ENCODE measurements around the gene MPP2.
"Not testable (repeated sequence)": the region's sequence is repeated elsewhere in the genome, so short reads cannot be mapped to it uniquely, and the experiment has no call there.

MPP2 gene

DNA sequence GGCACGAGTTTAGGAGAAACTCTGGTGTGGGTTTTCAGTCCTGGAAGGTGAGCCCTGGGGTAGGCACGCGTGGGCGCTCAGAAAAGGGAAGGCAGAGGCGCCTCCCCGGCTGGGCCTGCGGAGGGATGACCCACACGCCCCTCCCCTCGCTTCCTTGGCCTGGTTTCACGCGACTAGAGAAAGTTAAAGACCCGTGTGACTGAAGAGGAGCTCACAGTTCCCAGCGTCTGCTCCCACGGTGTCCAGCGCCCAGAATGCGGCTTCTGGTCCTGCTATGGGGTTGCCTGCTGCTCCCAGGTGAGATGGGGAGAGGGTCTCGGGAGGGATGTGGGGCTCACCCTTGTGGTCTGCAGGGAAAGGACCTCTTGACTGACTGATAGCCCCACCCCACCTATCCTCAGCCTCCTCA, 60.4 kb downstream of the MPP2 start, which contains the start of gene CD300LG:
CD300LG (plus strand) TSS at position 214 of the 409 bp plus-strand sequence; CDS start at position 255, 41 bp downstream.
- DNase-seq (ENCODE audit: low read depth in 2 of 2) = no peak

DNA sequence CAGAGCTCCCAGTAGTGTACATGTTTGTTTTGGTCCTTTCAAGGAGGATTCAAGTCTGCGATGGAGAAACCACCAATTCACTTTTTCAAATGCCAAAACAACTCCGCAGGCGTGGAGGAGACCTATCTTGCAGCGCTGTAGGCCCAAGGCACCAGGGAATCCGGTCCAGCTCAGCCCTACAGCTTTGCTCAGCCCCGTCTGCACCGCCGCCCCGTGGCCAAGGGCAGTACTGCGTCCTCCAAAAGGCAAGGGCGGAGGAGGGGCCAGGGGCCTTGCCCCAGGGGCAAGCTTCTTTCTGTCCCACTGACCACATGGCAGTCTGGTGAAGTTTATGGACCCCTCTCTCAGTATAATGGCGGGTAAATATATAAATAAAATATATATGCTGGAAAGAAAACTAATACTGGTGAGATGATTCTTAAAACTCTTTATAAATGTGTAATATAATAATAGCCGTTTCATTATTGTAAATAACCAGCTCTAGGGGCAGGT, 61.1 kb downstream of the MPP2 start:
- DNase-seq (ENCODE audit: low read depth in 2 of 2) = peak; percentile 37 to 43

DNA sequence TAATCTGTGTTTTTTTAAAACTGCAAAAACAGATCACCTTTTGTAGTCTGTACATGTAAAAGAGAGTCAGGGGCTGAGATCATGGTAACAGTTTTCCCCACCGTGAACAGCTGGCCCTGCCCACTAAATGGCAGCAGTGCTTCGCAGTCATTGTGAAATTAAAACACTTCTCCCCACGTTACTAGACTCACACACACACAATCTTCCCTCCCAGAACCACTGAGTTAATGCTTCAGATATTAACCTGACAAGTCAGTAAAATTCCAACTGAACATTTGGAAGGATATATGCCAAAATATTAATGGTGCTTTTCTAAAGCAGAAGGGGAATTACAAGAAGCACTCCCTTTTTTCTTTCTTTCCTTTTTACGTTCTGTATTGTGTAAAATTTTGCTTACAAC, 61.6 kb downstream of the MPP2 start:
- DNase-seq (ENCODE audit: low read depth in 2 of 2) = no peak

DNA sequence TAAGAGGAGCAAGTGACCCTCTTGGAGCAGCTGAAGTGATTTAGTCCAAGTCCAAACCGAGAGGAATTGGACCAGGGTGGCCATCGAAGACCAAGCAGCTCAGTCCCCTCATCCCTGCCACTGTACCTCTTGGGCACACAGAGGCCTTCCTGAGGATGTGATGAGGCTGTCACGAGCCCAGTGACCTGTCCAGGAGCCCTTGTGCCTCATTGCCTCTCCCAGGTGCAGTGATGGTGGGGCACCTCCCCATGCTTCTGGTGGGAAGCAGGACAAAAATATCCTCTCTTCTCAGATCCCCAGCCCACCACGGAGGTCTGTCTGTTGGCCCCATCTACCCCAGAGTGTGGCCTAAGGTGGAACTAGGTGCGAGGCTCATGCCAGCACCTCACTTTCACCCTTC, 63.1 kb downstream of the MPP2 start:
- DNase-seq (ENCODE audit: low read depth in 2 of 2) = no peak

DNA sequence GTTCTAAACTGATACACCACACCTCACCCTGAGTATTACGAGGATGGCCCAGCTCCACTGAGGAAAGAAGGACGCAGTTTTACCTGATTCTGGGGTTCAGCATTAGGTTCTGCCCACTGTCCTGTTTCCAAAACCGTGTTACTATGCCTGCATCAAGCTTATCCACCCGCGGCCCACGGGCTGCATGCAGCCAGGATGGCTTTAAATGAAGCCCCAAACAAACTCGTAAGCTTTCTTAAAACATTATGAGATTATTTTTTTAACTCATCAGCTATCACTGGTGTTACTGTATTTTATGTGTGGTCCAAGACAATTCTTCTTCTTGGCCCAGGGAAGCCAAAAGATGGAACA, 64.4 kb downstream of the MPP2 start:
- DNase-seq (ENCODE audit: low read depth in 2 of 2) = no peak

DNA sequence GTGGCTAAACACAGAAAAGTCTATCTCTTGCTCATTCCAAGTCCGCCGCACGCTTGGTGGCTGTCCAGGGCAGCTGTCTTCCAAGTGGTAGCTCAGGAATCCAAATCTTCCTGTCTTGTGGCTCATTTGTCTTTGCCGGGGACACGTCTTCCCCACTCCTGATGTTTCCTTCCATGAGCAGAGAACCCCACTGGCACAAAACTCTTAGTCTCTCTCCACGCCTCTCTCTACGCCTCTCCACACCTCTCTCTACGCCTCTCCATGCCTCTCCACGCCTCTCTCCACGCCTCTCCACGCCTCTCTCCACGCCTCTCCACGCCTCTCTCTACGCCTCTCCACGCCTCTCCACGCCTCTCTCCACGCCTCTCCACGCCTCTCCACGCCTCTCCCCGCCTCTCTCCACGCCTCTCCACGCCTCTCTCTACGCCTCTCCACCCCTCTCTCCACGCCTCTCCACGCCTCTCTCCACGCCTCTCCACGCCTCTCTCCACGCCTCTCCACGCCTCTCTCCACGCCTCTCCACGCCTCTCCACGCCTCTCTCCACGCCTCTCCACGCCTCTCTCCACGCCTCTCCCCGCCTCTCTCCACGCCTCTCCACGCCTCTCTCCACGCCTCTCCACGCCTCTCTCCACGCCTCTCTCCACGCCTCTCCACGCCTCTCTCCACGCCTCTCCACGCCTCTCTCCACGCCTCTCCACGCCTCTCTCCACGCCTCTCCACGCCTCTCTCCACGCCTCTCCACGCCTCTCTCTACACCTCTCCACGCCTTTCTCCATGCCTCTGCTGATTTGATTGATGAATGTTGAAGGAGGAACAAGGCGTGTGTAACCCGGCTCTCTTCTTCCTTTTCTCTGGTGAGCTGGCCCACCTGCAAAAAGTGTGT, 65.0 kb downstream of the MPP2 start:
- not testable (repeated sequence) for DNase-seq (ENCODE audit: low read depth in 2 of 2)

DNA sequence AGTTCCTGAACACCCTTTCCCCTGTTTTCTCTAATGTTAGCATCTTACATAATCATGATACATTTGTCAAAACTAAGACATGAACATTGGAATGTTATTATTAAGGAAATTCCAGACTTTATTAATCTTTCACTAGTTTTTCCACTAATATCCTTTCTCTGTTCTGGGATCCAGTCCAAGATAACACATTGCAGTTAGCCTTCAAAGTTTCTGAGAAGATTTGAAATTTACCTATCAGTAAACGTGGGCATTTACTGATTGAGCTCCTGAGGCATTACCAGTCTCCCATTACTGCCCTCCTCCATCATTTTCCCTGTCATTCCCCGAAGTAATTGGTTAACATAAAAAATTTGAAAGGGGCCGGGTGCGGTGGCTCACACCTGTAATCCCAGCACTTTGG, 66.1 kb downstream of the MPP2 start:
- DNase-seq (ENCODE audit: low read depth in 2 of 2) = no peak

DNA sequence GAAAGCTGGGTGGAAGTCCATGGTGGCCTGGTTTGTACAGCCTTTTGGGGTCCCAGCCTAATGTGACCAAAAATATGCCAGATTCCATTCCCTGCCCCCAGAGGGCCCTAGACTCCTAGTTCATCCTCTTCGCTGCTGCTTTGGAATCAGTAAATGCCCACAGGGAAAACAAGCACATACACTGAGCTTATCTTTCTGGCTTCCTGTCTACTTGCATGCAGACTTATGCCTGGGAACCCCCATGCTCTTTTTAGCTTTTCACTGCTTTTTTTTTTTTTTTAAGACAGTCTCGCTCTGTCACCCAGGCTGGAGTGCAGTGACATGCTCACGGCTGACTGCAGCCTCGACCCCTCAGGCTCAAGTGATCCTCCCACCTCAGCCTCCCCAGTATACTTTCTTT, 66.5 kb downstream of the MPP2 start:
- no peak for DNase-seq (ENCODE audit: low read depth in 2 of 2)

DNA sequence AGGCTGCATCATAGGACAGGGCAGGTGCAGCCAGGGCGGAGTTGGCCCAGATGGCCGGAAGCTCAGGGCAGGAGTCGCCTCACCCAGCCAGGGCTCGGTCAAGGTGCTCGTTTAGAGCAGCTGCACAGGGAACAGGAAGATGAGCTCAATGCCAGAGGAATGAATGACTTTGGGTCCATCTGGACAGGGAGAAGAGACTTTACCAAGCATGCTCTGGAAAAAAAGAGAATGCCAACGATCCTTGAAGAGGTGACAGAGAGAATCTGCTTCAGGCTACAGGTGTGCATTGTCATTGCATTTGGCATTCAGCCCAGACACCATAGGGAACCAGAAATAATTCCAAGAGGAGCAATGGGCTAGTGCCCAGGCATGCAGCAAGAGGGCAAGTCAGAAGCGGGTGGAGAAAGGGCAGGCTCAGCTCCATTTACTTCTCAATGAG, 67.6 kb downstream of the MPP2 start:
- DNase-seq (ENCODE audit: low read depth in 2 of 2) = no peak

DNA sequence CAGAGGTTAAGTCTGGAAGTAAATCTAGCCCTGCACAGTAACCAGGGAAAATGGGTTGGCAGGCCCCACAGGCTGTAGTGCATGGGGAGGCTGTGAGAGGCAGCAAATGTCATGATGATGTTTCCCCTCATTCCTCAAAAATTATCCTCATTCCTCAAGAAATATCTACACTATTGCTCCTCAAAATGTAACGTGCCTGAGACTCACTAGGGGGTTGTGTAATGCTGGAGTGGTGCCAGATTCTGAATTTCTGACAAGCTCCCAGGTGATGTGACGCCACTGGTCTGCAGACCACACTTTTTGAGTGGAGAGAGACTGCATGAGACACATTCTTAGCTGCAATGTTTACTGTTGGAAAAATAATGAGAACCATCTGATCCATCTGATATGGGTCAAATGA, 73.2 kb downstream of the MPP2 start:
- no peak for DNase-seq (ENCODE audit: low read depth in 2 of 2)

DNA sequence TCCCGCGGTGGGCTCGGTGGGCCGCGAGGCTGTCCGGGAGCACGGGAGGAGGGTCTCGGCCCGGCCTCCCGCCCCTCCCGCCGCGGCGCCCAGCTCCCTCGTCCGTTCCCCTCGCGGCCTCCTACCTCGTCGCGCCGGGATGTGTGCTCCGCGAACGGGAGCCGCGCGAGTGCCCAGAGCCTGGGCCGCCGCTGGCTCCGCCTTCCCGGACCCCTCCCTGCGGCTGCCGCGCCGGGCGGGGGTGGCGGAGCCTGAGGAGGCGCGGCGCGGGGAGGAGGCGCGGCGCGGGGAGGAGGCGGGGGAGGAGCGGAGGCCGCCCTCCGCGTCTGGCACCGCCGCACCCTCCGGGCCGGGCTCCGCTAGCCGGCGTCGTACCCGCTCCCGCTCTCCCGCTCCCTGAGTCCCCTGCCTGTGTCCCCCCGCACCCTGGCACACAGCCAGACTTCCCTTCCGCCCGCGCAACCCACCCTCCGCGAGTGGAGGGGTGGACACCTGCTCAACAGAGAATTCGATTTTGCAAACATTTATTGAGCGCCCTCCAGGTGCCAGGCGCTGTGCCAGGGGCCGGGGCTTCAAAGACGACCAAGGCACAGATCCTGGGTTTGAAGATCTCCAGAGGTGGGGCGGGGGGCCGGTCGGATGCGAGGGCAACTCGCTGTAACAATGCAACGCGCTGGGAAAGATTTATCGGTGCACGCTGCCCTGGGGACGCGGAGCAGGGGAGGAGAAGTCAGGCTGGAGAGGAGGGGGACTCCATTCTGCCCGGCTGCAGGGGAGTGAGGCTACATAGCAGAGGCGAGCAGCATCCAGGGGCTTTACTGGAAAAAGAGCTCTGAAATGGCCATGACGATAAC, 74.1 kb downstream of the MPP2 start, which contains the start of gene MPP3:
MPP3 (minus strand) TSS at position 171 of the 854 bp plus-strand sequence. CDS start 1,240 bp downstream, outside the sequence.
- peak in 1 of 2 donors; percentile 19 for DNase-seq (ENCODE audit: low read depth in 2 of 2)

DNA sequence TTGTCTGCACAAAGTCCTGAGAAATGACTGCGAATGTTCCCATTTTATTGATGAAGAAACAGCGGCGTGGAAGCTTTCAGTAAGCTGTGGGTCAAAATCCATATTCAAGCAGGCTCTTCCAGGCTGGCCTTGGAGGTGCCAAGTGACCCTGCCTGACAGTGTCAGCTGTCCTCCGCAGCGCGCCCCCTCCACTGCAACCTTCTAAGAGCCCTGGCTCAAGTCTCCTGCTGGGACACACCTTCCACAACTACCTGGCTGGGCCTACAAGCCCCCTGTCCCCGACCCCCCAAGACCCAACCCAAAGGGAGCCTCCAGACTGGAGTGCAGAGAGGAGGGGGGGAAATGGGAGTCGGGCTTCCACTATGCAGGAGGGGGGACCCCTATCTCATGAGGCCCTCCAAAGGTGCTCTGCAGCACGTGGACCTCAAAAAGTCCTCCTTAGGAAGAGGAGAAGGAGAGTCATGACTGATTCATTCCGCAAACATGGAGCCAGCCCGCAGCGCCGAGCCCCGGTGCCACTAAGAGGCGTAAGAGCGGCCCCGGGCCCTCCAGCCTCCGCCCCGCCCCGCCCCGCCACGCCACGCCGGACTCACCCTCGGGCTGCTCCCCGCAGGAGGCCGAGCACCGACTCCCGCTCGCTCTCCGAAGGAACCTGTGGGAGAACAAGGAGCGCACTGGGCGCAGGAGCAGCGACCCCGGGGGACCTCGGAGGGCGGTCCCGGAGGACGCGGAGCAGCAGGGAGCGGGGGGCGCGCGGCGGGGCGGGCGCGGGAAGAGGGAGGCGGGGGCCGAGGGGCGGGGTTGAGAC, 75.0 kb downstream of the MPP2 start:
- no peak for DNase-seq (ENCODE audit: low read depth in 2 of 2)

DNA sequence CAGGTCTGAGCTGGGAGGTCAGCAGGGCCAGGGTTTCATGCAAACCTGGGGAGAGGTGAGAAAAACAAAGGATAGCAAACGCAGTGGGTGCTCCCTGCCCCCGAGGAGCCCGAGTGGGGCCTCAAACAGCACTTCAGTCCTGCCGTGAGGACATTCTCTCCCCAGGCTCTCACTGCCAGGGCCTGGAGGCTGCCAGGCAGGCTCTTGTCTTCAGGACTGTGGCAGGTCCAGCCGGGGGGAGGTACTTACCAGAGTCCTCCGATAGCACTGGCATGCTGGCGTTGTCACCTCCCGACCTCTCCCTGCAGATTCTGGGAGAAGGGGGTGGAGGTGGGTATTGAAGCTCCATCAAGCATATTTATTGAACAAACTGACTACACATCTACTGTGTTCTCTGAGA, 75.7 kb downstream of the MPP2 start:
- DNase-seq (ENCODE audit: low read depth in 2 of 2) = no peak

DNA sequence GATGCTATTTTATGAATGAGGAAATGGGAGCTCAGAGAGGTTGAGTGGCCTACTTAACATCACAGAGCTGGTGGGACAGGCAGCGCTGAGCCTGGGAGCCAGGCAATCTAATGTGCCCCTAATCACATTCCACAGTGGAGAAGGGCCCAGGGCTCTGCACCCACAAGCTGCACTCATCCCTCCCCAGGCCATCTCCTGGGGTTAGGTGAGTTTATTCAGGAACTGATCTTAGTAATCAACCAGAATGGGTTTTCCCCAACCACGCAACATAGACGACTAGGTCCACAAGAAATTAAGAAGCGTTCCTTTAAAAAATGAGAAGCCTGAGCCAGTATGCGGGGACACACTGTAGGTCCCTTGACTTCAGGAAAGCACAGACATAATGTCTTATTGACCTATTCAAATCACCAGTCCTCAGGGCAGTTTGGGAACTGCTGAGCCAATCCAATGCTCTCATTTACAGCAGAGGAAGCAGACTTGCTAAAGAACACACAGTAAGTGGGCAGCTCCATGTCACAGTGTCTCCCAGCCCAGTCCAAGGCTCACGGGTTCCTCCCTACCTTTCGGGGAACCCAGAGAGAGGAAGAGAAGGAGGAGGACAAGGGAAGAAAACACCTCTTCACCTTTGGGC, 76.7 kb downstream of the MPP2 start:
- DNase-seq (ENCODE audit: low read depth in 2 of 2) = no peak

DNA sequence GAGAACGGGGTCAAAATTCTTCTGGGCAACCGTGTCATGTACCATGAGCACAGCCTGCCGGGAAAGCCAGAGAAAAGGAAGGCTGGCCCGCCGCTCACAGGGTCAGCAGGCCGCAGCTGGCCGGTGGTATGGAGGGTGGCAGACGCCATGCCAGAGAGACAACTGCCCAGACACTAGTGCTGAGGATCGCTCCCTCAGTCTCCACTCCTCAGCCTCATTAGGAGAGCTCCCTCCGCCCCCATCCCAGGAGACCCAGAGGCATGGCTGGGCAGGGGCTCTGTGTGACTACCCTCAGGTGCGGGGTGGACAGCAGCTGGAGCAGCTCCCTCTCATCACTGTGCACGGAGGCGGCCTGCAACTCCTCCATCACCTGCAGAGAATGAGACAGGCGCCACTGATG, 77.6 kb downstream of the MPP2 start:
- DNase-seq (ENCODE audit: low read depth in 2 of 2) = no peak

DNA sequence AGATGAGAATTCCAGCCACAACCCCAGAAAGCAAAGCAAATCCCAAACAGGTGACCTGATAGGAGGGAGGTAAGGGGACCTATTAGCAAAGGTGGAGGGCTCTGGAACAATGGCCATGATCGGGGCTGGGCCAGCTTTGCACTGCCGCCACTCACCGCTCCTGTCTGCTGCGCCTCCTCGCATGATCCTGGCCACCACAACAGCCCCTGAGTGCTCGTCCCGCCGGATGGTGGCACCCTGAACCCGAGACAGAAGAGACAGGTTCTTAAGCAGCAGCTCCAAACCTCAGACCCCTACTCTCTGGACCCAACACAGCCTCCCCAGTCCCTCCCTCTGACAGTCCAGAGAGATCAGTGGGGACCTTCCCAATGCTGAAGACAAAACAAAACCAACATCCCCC, 79.7 kb downstream of the MPP2 start:
- no peak for DNase-seq (ENCODE audit: low read depth in 2 of 2)

DNA sequence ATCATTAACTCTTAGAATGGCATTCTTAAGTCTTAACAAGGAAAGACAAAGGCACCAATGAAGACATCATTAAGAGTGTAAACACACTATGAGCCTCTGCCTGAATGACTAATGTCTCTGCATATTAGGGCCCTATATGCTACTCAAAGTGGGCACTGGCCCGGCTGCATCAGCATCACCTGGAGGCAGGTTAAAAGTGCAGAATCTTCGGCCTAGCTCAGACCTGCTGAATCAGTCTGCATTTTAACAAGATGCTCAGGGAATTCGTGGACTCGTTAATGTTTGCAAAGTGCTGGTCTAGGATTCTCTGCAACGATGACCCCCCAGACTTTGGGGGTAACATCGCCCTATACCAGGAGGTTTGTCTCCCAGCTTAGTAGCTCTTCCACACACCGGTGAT, 81.1 kb downstream of the MPP2 start:
- no peak for DNase-seq (ENCODE audit: low read depth in 2 of 2)

DNA sequence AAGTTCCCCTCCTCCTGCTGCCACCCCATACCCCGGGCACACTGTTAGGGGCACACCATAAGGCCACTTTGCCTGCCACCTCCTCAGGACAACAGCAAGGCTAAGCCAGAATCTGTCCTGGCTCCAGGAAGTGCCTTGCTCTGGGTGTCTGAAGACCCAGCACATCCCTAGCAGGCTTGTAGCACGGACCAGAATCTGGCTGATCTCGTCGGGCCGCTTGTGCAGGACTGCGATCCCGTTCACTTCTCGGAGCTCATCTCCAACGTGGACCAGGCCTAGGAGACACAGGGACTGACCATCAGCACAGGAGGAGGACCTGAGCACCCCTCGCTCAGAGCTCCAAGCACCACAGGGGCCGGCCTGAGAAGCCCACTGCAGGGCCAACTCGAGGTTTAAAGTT, 81.8 kb downstream of the MPP2 start:
- no peak for DNase-seq (ENCODE audit: low read depth in 2 of 2)

Measured in stimulated activated CD8-positive, alpha-beta memory T cell treated with anti-CD3 and anti-CD28 coated beads, Interleukin-15, amount 100 ng/mL, for 4 hours (primary cell).